Tongue (tissue), 2 donors: Measurements from ENCODE around the gene MYG1. TPM values are rescaled to one million over a fixed set of nuclear protein-coding genes. Genes with fewer than 3 reads are reported as not detected.
"Not testable (repeated sequence)": the region's sequence is repeated elsewhere in the genome, so short reads cannot be mapped to it uniquely, and the experiment has no call there.

Experiments used
- DNase-seq: peaks from one replicate; pipeline ENCODE4 v3.0.0-alpha.2; 2015
- total RNA-seq: library from RNA; depleted of rRNA; stranded (reverse); fragments of >200 nt; gene quantifications from one replicate; pipeline ENCODE4 v1.2.3, GENCODE V29; 2014

The MYG1 gene
- total RNA-seq, 1 donor from 2014 or later = 29.5 TPM

- no peak for DNase-seq
Observed at GRCh38 chr12:53286448-53286847, 13.0 kb upstream of the MYG1 start.

GRCh38 chr12:53287741-53288216 is 11.7 kb upstream of the MYG1 start:
- peak; percentile 82 for DNase-seq

GRCh38 chr12:53288322-53288721 is 11.2 kb upstream of the MYG1 start:
- DNase-seq = no peak

- no peak for DNase-seq
Observed at GRCh38 chr12:53289891-53290290, 9.6 kb upstream of the MYG1 start.

- no peak for DNase-seq
Observed at GRCh38 chr12:53290661-53291060, 8.8 kb upstream of the MYG1 start.

- DNase-seq = no peak
Observed at GRCh38 chr12:53292426-53292825, 7.1 kb upstream of the MYG1 start.

- peak; percentile 94 for DNase-seq
Observed at GRCh38 chr12:53295070-53295890, 4.2 kb upstream of the MYG1 start, which contains the start of gene PFDN5. TSS of gene PFDN5 (plus strand) at chr12:53295542. CDS start at chr12:53295568, 26 bp downstream.

- DNase-seq = no peak
Observed at GRCh38 chr12:53295891-53296219, 3.6 kb upstream of the MYG1 start.

GRCh38 chr12:53297106-53297505 is 2.4 kb upstream of the MYG1 start:
- not testable (repeated sequence) for DNase-seq

GRCh38 chr12:53298164-53298563 is 1.3 kb upstream of the MYG1 start:
- no peak for DNase-seq

- peak; percentile 47 for DNase-seq
Observed at GRCh38 chr12:53299101-53299453, 418 bp upstream of the MYG1 start.

- no peak for DNase-seq
Observed at GRCh38 chr12:53300187-53300586, 692 bp downstream of the MYG1 start.

GRCh38 chr12:53302903-53303302 is 3.4 kb downstream of the MYG1 start:
- no peak for DNase-seq

GRCh38 chr12:53306826-53307225 is 7.3 kb downstream of the MYG1 start:
- DNase-seq = no peak

GRCh38 chr12:53308276-53308675 is 8.8 kb downstream of the MYG1 start:
- DNase-seq = no peak

GRCh38 chr12:53313996-53314395 is 14.5 kb downstream of the MYG1 start:
- no peak for DNase-seq

- no peak for DNase-seq
Observed at GRCh38 chr12:53320352-53321195, 21.1 kb downstream of the MYG1 start.

GRCh38 chr12:53324113-53324778 is 24.8 kb downstream of the MYG1 start:
- DNase-seq = no peak

GRCh38 chr12:53324779-53325510 is 25.4 kb downstream of the MYG1 start:
- DNase-seq = peak; percentile 97

GRCh38 chr12:53325511-53326061 is 26.1 kb downstream of the MYG1 start:
- peak; percentile 57 for DNase-seq

- no peak for DNase-seq
Observed at GRCh38 chr12:53326460-53327185, 27.1 kb downstream of the MYG1 start.
